ENCODE results near the gene MAB21L4.

MAB21L4 gene

GRCh38 chr2:240872317-240873097 is 23.4 kb downstream of the MAB21L4 start:
- H3K4me3 Mint-ChIP-seq = no peak overlapping the region
- no peaks in the 10 kb centered on the region for H3K36me3 Mint-ChIP-seq
- no peak overlapping the region for H3K27ac Mint-ChIP-seq
- H3K9me3 Mint-ChIP-seq (ENCODE audit: low read depth) = no peaks in the 10 kb centered on the region
- no peaks in the 10 kb centered on the region for H3K4me1 Mint-ChIP-seq (ENCODE audit: low read depth)
- peaks cover 2% of the 10 kb centered on the region for H3K27me3 Mint-ChIP-seq

GRCh38 chr2:240871071-240871958 is 24.6 kb downstream of the MAB21L4 start:
- Mint-ChIP-seq H3K27me3 (peaks cover 4% of the 10 kb centered on the region), H3K4me1 (ENCODE audit: low read depth) (no peaks in the 10 kb centered on the region), H3K27ac (no peak overlapping the region), H3K9me3 (ENCODE audit: low read depth) (no peaks in the 10 kb centered on the region), H3K4me3 (no peak overlapping the region), H3K36me3 (no peaks in the 10 kb centered on the region)

GRCh38 chr2:240869956-240870875 is 25.7 kb downstream of the MAB21L4 start:
- H3K27me3 Mint-ChIP-seq = peaks cover 4% of the 10 kb centered on the region
- H3K36me3 Mint-ChIP-seq = no peaks in the 10 kb centered on the region
- no peaks in the 10 kb centered on the region for H3K4me1 Mint-ChIP-seq (ENCODE audit: low read depth)
- H3K4me3 Mint-ChIP-seq = no peak overlapping the region
- H3K9me3 Mint-ChIP-seq (ENCODE audit: low read depth) = no peaks in the 10 kb centered on the region
- no peak overlapping the region for H3K27ac Mint-ChIP-seq

GRCh38 chr2:240869109-240869955 is 26.6 kb downstream of the MAB21L4 start:
- Mint-ChIP-seq H3K4me1 (ENCODE audit: low read depth) (no peaks in the 10 kb centered on the region), H3K27ac (no peak overlapping the region), H3K27me3 (peaks cover 4% of the 10 kb centered on the region), H3K9me3 (ENCODE audit: low read depth) (no peaks in the 10 kb centered on the region), H3K36me3 (no peaks in the 10 kb centered on the region), H3K4me3 (no peak overlapping the region)

- Mint-ChIP-seq H3K27me3 (peaks cover 4% of the 10 kb centered on the region), H3K27ac (no peak within 1 kb of the TSS), H3K36me3 (no peaks in the 10 kb centered on the region), H3K4me3 (no peak within 1 kb of the TSS), H3K9me3 (ENCODE audit: low read depth) (no peaks in the 10 kb centered on the region), H3K4me1 (ENCODE audit: low read depth) (no peaks in the 10 kb centered on the region)
These were observed 27.5 kb downstream of the MAB21L4 start, which contains the start of gene AGXT for GRCh38 chr2:240868286-240869108. Gene AGXT (plus strand): TSS chr2:240868824. CDS start chr2:240868866, 42 bp downstream.

- Mint-ChIP-seq H3K27me3 (peaks cover 4% of the 10 kb centered on the region), H3K27ac (no peak overlapping the region), H3K4me3 (no peak overlapping the region)
These were observed 30.6 kb downstream of the MAB21L4 start for GRCh38 chr2:240865391-240865790.

GRCh38 chr2:240864475-240864874 is 31.5 kb downstream of the MAB21L4 start:
- no peaks in the 10 kb centered on the region for H3K36me3 Mint-ChIP-seq
- H3K4me1 Mint-ChIP-seq (ENCODE audit: low read depth) = no peaks in the 10 kb centered on the region
- peaks cover 4% of the 10 kb centered on the region for H3K27me3 Mint-ChIP-seq
- H3K4me3 Mint-ChIP-seq = no peak overlapping the region
- H3K27ac Mint-ChIP-seq = no peak overlapping the region
- no peaks in the 10 kb centered on the region for H3K9me3 Mint-ChIP-seq (ENCODE audit: low read depth)

More at GRCh38 chr2:240865391-240865790, 30.6 kb downstream of the MAB21L4 start:
- no peaks in the 10 kb centered on the region for H3K4me1 Mint-ChIP-seq (ENCODE audit: low read depth)
- no peaks in the 10 kb centered on the region for H3K9me3 Mint-ChIP-seq (ENCODE audit: low read depth)
- H3K36me3 Mint-ChIP-seq = no peaks in the 10 kb centered on the region

- Mint-ChIP-seq H3K4me3 (no peak overlapping the region), H3K36me3 (no peaks in the 10 kb centered on the region), H3K4me1 (ENCODE audit: low read depth) (no peaks in the 10 kb centered on the region), H3K9me3 (ENCODE audit: low read depth) (no peaks in the 10 kb centered on the region), H3K27me3 (no peaks in the 10 kb centered on the region), H3K27ac (no peak overlapping the region)
These were observed 34.4 kb downstream of the MAB21L4 start for GRCh38 chr2:240861547-240861946.

- no peak overlapping the region for H3K27ac Mint-ChIP-seq
- H3K4me1 Mint-ChIP-seq (ENCODE audit: low read depth) = no peaks in the 10 kb centered on the region
- no peak overlapping the region for H3K4me3 Mint-ChIP-seq
- no peaks in the 10 kb centered on the region for H3K9me3 Mint-ChIP-seq (ENCODE audit: low read depth)
- peaks cover 2% of the 10 kb centered on the region for H3K36me3 Mint-ChIP-seq
- no peaks in the 10 kb centered on the region for H3K27me3 Mint-ChIP-seq
These were observed 37.1 kb downstream of the MAB21L4 start for GRCh38 chr2:240858871-240859270.

GRCh38 chr2:240858321-240858720 is 37.6 kb downstream of the MAB21L4 start:
- H3K4me3 Mint-ChIP-seq = no peak overlapping the region
- H3K9me3 Mint-ChIP-seq (ENCODE audit: low read depth) = no peaks in the 10 kb centered on the region
- H3K27ac Mint-ChIP-seq = no peak overlapping the region
- no peaks in the 10 kb centered on the region for H3K27me3 Mint-ChIP-seq
- H3K4me1 Mint-ChIP-seq (ENCODE audit: low read depth) = no peaks in the 10 kb centered on the region
- H3K36me3 Mint-ChIP-seq = peaks cover 2% of the 10 kb centered on the region

GRCh38 chr2:240857039-240858008 is 38.6 kb downstream of the MAB21L4 start:
- no peaks in the 10 kb centered on the region for H3K27me3 Mint-ChIP-seq
- no peaks in the 10 kb centered on the region for H3K4me1 Mint-ChIP-seq (ENCODE audit: low read depth)
- peaks cover 2% of the 10 kb centered on the region for H3K36me3 Mint-ChIP-seq
- H3K27ac Mint-ChIP-seq = no peak overlapping the region
- no peak overlapping the region for H3K4me3 Mint-ChIP-seq
- H3K9me3 Mint-ChIP-seq (ENCODE audit: low read depth) = no peaks in the 10 kb centered on the region

GRCh38 chr2:240856151-240856980 is 39.6 kb downstream of the MAB21L4 start:
- Mint-ChIP-seq H3K4me3 (no peak overlapping the region), H3K36me3 (peaks cover 2% of the 10 kb centered on the region), H3K27ac (no peak overlapping the region), H3K27me3 (no peaks in the 10 kb centered on the region), H3K4me1 (ENCODE audit: low read depth) (no peaks in the 10 kb centered on the region), H3K9me3 (ENCODE audit: low read depth) (no peaks in the 10 kb centered on the region)
